ENCODE data around the gene SEMA3G.

The SEMA3G gene

DNA sequence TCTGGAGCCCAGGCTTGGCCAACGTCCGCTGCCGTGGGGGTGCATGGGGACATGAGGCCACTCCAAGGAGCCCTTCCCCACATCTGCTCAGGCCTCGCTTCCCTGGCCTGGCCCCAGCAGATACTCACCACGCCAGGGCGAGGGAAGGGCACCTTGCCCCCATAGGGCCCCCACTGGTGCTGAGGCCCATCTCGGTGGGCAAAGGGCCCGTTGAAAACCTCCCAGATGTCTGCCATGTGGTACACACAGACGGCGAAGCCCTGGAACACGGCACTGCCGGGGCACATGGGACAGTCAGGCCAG, 4.7 kb downstream of the SEMA3G start:
- no peaks in the 10 kb centered on the region for H3K79me2 ChIP-seq (ENCODE audit: control insufficient read depth, low read length)
- no peak for TF ChIP-seq EZH2phosphoT487 (IDR thresholded peaks at IDR 0.05; ENCODE audit: borderline replicate concordance, low read length)
- TF ChIP-seq, protein P1, sequence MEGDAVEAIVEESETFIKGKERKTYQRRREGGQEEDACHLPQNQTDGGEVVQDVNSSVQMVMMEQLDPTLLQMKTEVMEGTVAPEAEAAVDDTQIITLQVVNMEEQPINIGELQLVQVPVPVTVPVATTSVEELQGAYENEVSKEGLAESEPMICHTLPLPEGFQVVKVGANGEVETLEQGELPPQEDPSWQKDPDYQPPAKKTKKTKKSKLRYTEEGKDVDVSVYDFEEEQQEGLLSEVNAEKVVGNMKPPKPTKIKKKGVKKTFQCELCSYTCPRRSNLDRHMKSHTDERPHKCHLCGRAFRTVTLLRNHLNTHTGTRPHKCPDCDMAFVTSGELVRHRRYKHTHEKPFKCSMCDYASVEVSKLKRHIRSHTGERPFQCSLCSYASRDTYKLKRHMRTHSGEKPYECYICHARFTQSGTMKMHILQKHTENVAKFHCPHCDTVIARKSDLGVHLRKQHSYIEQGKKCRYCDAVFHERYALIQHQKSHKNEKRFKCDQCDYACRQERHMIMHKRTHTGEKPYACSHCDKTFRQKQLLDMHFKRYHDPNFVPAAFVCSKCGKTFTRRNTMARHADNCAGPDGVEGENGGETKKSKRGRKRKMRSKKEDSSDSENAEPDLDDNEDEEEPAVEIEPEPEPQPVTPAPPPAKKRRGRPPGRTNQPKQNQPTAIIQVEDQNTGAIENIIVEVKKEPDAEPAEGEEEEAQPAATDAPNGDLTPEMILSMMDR (IDR thresholded peaks at IDR 0.05; ENCODE audit: low read depth, low read length, poor library complexity, severe bottlenecking) = no peak
- no peaks in the 10 kb centered on the region for H3K9me2 ChIP-seq (replicated peaks; ENCODE audit: control insufficient read depth, low read length)
- H3K4me1 ChIP-seq (ENCODE audit: control insufficient read depth, low read length) = peaks cover 3% of the 10 kb centered on the region; the same call in 1 of the 2 replicates
- H3K27ac ChIP-seq (ENCODE audit: low read depth, low read length) = no peak overlapping the region
- H3K36me3 ChIP-seq (ENCODE audit: control insufficient read depth, low read length) = no peaks in the 10 kb centered on the region
- H3K27me3 ChIP-seq (ENCODE audit: control insufficient read depth, low read length) = 0 out of 2 replicates have a peak, but pooled peaks cover 4% of the 10 kb centered on the region
- no peak overlapping the region for H3K4me2 ChIP-seq (ENCODE audit: low read length)
- no peaks in the 10 kb centered on the region for H4K20me1 ChIP-seq (ENCODE audit: control insufficient read depth, insufficient read depth, low read depth, low read length)
- no peaks in the 10 kb centered on the region for H3K9me3 ChIP-seq (ENCODE audit: control insufficient read depth, insufficient read depth, low read length)
- H3K4me3 ChIP-seq (ENCODE audit: low read length) = no peak overlapping the region
- no peaks in the 10 kb centered on the region for H3F3A ChIP-seq (ENCODE audit: control insufficient read depth, insufficient read depth)

DNA sequence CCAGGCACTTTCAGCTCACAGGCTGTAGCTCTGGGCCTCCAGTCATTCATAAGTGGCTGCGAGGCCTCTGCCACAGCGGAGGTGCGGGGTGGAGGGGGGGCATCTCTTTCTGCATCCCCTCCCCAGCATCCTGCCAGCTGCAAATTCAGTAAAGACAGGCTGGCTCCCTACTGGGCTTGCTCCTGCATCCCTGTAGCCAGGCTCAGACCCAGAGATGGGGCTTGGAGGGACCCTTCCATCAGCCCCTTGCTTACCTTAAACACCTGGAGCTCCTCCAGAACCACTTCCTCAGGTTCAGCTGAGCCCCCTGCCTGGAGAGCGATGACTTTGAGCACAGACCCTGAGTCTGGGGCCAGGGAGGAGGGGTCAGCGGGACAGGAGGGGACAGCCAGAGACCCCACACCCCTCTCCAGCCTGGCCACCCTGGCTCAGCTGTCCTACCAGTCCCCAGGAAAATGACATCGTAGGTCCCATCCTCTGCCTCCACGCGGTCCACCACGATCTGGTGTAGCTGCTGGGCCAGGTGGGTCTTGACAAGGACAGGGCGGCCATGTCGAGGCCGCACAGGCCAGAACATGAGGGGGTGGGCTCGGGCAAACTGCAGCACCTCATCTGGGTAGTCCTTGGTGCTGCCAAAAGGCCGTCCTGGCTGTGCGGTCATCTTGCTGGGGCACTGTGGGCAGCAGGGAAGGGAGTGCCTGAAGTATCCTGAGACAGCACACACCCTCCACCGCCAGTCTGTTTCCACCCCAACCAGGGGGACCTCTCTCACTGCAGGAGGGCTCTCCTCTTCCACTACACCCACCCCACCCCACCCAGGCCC, 5.3 kb downstream of the SEMA3G start:
- no peaks in the 10 kb centered on the region for H3K79me2 ChIP-seq (ENCODE audit: control insufficient read depth, low read length)
- TF ChIP-seq, protein P1 (IDR thresholded peaks at IDR 0.05; ENCODE audit: low read depth, low read length, poor library complexity, severe bottlenecking) = no peak
- TF ChIP-seq EZH2phosphoT487 (IDR thresholded peaks at IDR 0.05; ENCODE audit: borderline replicate concordance, low read length) = no peak
- H3F3A ChIP-seq (ENCODE audit: control insufficient read depth, insufficient read depth) = no peaks in the 10 kb centered on the region
- 0 out of 2 replicates have a peak, but pooled peaks cover 6% of the 10 kb centered on the region for H3K27me3 ChIP-seq (ENCODE audit: control insufficient read depth, low read length)
- no peaks in the 10 kb centered on the region for H4K20me1 ChIP-seq (ENCODE audit: control insufficient read depth, insufficient read depth, low read depth, low read length)
- H3K9me3 ChIP-seq (ENCODE audit: control insufficient read depth, insufficient read depth, low read length) = no peaks in the 10 kb centered on the region
- no peak overlapping the region for H3K4me2 ChIP-seq (ENCODE audit: low read length)
- H3K4me3 ChIP-seq (ENCODE audit: low read length) = no peak overlapping the region
- H3K27ac ChIP-seq (ENCODE audit: low read depth, low read length) = no peak overlapping the region
- no peaks in the 10 kb centered on the region for H3K36me3 ChIP-seq (ENCODE audit: control insufficient read depth, low read length)
- no peaks in the 10 kb centered on the region; the same call in 1 of the 2 replicates for H3K4me1 ChIP-seq (ENCODE audit: control insufficient read depth, low read length)
- no peaks in the 10 kb centered on the region for H3K9me2 ChIP-seq (replicated peaks; ENCODE audit: control insufficient read depth, low read length)

DNA sequence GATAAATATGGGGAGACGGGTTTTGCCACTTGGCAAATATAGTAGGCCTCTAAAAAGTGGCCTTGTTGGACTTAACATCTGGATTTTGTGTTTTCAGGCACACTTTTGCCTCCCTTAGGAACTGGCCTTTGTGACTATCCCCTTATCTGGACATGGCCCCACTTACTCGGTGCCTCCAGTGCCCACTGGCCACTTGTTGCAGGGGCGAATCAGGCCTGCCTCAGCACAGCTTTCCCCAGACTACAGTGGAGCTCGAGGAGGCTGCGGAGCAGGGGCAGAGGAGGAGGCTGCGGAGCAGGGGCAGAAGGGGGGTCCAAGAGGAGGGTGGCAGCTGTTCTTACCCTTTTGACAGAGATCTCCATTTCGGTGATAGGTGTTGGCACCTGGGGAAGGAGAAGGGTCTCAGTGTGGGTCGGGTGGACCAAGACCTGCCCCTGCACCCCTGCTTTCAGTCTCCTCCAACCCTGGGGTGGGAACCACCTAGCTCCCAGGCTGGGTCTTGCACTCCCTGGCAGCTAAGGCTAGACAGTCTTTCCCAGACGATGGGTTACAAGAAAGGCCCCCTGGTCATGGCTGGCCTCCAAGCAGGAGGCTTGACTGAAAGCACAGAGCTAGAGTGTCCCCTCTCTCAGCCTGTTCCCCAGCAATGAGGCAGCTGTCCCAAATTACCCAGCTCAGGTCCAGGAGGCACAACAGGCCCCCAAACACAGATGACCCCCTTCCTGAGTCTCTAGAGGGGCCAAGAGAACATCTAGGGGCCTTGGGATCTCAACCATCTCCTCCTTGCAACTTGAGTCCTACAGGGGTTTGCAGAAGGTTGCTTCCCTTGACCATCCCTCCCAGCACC, 6.1 kb downstream of the SEMA3G start:
- Histone ChIP-seq H3K9me3 (ENCODE audit: control insufficient read depth, insufficient read depth, low read length) (no peaks in the 10 kb centered on the region), H4K20me1 (ENCODE audit: control insufficient read depth, insufficient read depth, low read depth, low read length) (no peaks in the 10 kb centered on the region), H3K4me2 (ENCODE audit: low read length) (no peak overlapping the region), H3K27me3 (ENCODE audit: control insufficient read depth, low read length) (0 out of 2 replicates have a peak, but pooled peaks cover 7% of the 10 kb centered on the region), H3K4me1 (ENCODE audit: control insufficient read depth, low read length) (no peaks in the 10 kb centered on the region), H3K36me3 (ENCODE audit: control insufficient read depth, low read length) (no peaks in the 10 kb centered on the region), H3K79me2 (ENCODE audit: control insufficient read depth, low read length) (no peaks in the 10 kb centered on the region), H3K4me3 (ENCODE audit: low read length) (no peak overlapping the region), H3K9me2 (replicated peaks; ENCODE audit: control insufficient read depth, low read length) (no peaks in the 10 kb centered on the region), H3F3A (ENCODE audit: control insufficient read depth, insufficient read depth) (no peaks in the 10 kb centered on the region), H3K27ac (ENCODE audit: low read depth, low read length) (no peak overlapping the region)
- no peak for TF ChIP-seq EZH2phosphoT487 (IDR thresholded peaks at IDR 0.05; ENCODE audit: borderline replicate concordance, low read length)
- TF ChIP-seq, protein P1 (IDR thresholded peaks at IDR 0.05; ENCODE audit: low read depth, low read length, poor library complexity, severe bottlenecking) = no peak
